ENCODE measurements around the gene TLCD4. TPM values are rescaled to one million over a fixed set of nuclear protein-coding genes. Genes with fewer than 3 reads are reported as not detected.
A peak's percentile ranks its signal among the peaks of the same experiment; 100 is the strongest.

The TLCD4 gene
- total RNA-seq, 1 experiment from 2014 or later, result 12.1 TPM

GRCh38 chr1:95072532-95073419, 44.4 kb upstream of the TLCD4 start, which contains the start of gene ALG14 (continued):
- TF ChIP-seq ZBTB33 (IDR thresholded peaks at IDR 0.05; ENCODE audit: extremely low read depth, insufficient replicate concordance, low read length), result peak; percentile 87

- TF ChIP-seq SIN3A (IDR thresholded peaks at IDR 0.05; ENCODE audit: low read depth) (no peak), CEBPB (IDR thresholded peaks at IDR 0.05; ENCODE audit: low read depth) (no peak), SP1 (IDR thresholded peaks at IDR 0.05; ENCODE audit: low read depth) (no peak)
- no peaks in the 10 kb centered on the region for H3K9me2 ChIP-seq (ENCODE audit: insufficient read depth)
- DNase-seq (ENCODE audit: low read depth, low spot score), result no peak
- CTCF ChIA-PET, result interaction anchor here (1.6 to 2.2 kb wide), 3 partner anchors 11 to 161 kb away, joined by 3 to 25 read pairs (median 15); partner anchors contain the start of gene RWDD3
- no peaks in the 10 kb centered on the region for H3K27me3 ChIP-seq (ENCODE audit: insufficient read depth, low read length)
- POLR2A ChIA-PET, result interaction anchor here (1.2 kb wide), 1 partner anchor 160 kb away, joined by 5 read pairs; the partner anchor contains the start of gene RWDD3
- H3K27ac ChIP-seq (ENCODE audit: low read depth, low read length), result peak overlapping the region; percentile 74; the same call in 1 of the 2 replicates
- peak overlapping the region; percentile 73 for H3K4me2 ChIP-seq (ENCODE audit: low read length)
- RAD21 ChIA-PET (ENCODE audit: low non-redundant PET in 1 of 2, low total read pairs in 2 of 2, uncharacterized antibody in 2 of 2, unreplicated experiment in 2 of 2), result interaction anchor here (0.6 to 1.4 kb wide), 3 partner anchors 146 to 160 kb away, joined by 3 to 8 read pairs (median 4); partner anchors contain the start of genes RWDD3 (in 2 of the 2) and CNN3 (in 1 of the 2)
- H3K9ac ChIP-seq (ENCODE audit: low read length), result peak overlapping the region; percentile 60
- H3K4me1 ChIP-seq (ENCODE audit: control insufficient read depth in 1 of 2, insufficient read depth in 2 of 2, low read length in 2 of 2), result peaks cover 0 to 12% of the 10 kb centered on the region in 2 experiments; a peak in 2 of 4 replicates
- H3K36me3 ChIP-seq (ENCODE audit: control insufficient read depth in 1 of 2, insufficient read depth in 2 of 2, low read length in 2 of 2), result no peaks in the 10 kb centered on the region
- H2AFZ ChIP-seq (ENCODE audit: low read depth, low read length, poor library complexity, severe bottlenecking), result peak overlapping the region; percentile 92
- intact Hi-C loops (cut with micrococcal nuclease), result no loop called here
- ATAC-seq, result no peak
- H3K79me2 ChIP-seq (ENCODE audit: insufficient read depth, low read length), result no peaks in the 10 kb centered on the region
- no peaks in the 10 kb centered on the region for H3K9me3 ChIP-seq (ENCODE audit: control insufficient read depth in 1 of 2, insufficient read depth in 1 of 2, low read depth in 1 of 2, low read length in 2 of 2)
- no TSS peak for BruUV-seq (replicated peaks)
- peak overlapping the region; percentile 78 to 88 for H3K4me3 ChIP-seq (replicated peaks in 1 of 2; ENCODE audit: low read depth in 1 of 2, low read length in 2 of 2)
- H4K20me1 ChIP-seq (ENCODE audit: insufficient read depth), result no peaks in the 10 kb centered on the region
Measured at GRCh38 chr1:95073446-95073845, 43.7 kb upstream of the TLCD4 start.
